Fibroblast of skin of back (primary cell): ENCODE data around the gene SYNJ2BP.

ENCODE experiments used
- DNase-seq: peaks from one replicate; pipeline ENCODE4 v3.0.0-alpha.2; 2013

The SYNJ2BP gene

GRCh38 chr14:70391493-70392391 lies 25.1 kb downstream of the SYNJ2BP start:
- no peak for DNase-seq

GRCh38 chr14:70382536-70382935 lies 34.4 kb downstream of the SYNJ2BP start:
- no peak for DNase-seq

- no peak for DNase-seq
Measured at GRCh38 chr14:70380824-70381223, 36.1 kb downstream of the SYNJ2BP start.

- DNase-seq = no peak
Measured at GRCh38 chr14:70378696-70379095, 38.2 kb downstream of the SYNJ2BP start.
